Neural crest cell (in vitro differentiated cells): ENCODE measurements around the gene HBE1. TPM values are rescaled to one million over a fixed set of nuclear protein-coding genes. Genes with fewer than 3 reads are reported as not detected.

ENCODE experiments used
- DNase-seq: peaks from one replicate; pipeline ENCODE4 v3.0.0; 2021; ENCODE audit warnings: low read depth, mixed read lengths, low spot score
- H3K27ac Mint-ChIP-seq: one replicate; pipeline ENCODE4 v1.8.0; 2021; ENCODE audit warnings: mild to moderate bottlenecking, mixed read lengths; ENCODE audit not compliant: unreplicated experiment
- H3K27me3 Mint-ChIP-seq: 2 replicates; pipeline ENCODE4 v1.8.0; 2021; ENCODE audit warnings: low read depth, mild to moderate bottlenecking, mixed read lengths
- H3K36me3 Mint-ChIP-seq: 2 replicates; pipeline ENCODE4 v1.8.0; 2021; ENCODE audit warnings: low read depth, mild to moderate bottlenecking, mixed read lengths
- H3K4me1 Mint-ChIP-seq: 2 replicates; pipeline ENCODE4 v1.8.0; 2021; ENCODE audit warnings: mixed read lengths
- H3K4me3 Mint-ChIP-seq: one replicate; pipeline ENCODE4 v1.8.0; 2021; ENCODE audit warnings: mild to moderate bottlenecking, mixed read lengths
- H3K9me3 Mint-ChIP-seq: 2 replicates; pipeline ENCODE4 v1.8.0; 2021; ENCODE audit warnings: mixed read lengths
- CTCF ChIP-seq: fragments of 200-600 bp; sonication (generic); conservative IDR thresholded peaks from 2 replicates; pipeline ENCODE4 v1.5.0; 2021; ENCODE audit warnings: antibody characterized with exemption, mild to moderate bottlenecking
- total RNA-seq: library from RNA; stranded (reverse); gene quantifications from 2 replicates; pipeline ENCODE4 v1.2.1, GENCODE V29; 2021

Gene HBE1
- total RNA-seq, 1 donor from 2014 or later, result 0.56 TPM

GRCh38 chr11:5283882-5284281 is 14.1 kb upstream of the HBE1 start:
- no peak for TF ChIP-seq CTCF
- Mint-ChIP-seq H3K27ac (no peak overlapping the region), H3K36me3 (no peaks in the 10 kb centered on the region), H3K27me3 (no peaks in the 10 kb centered on the region), H3K9me3 (no peaks in the 10 kb centered on the region), H3K4me1 (peaks cover 4% of the 10 kb centered on the region), H3K4me3 (no peak overlapping the region)
- DNase-seq, result no peak

- no peak for TF ChIP-seq CTCF
- no peaks in the 10 kb centered on the region for H3K36me3 Mint-ChIP-seq
- no peak overlapping the region for H3K27ac Mint-ChIP-seq
- no peak for DNase-seq
- H3K4me1 Mint-ChIP-seq, result peaks cover 4% of the 10 kb centered on the region
- no peaks in the 10 kb centered on the region for H3K9me3 Mint-ChIP-seq
- H3K27me3 Mint-ChIP-seq, result no peaks in the 10 kb centered on the region
- H3K4me3 Mint-ChIP-seq, result no peak overlapping the region
Observed at GRCh38 chr11:5283086-5283485, 13.3 kb upstream of the HBE1 start.

DNA sequence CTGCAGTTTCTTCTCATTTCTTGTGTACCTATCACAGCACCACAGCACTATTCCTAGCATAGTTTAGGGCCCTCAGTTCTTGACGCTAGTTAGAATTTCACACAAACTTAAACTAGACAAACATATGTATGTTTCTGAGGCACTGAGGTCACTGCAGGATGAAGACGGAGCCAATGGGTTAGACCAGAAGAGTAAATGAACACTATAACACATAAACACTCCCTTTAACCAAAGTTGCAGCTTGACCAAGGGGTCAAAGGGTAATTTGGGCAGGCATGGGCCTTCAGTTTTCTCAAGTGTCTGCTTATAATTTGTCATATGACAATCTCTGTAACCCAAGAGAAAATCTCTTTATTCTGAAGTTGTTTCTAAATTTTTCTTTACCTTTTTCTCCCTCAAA is 12.9 kb upstream of the HBE1 start:
- no peak overlapping the region for H3K27ac Mint-ChIP-seq
- no peaks in the 10 kb centered on the region for H3K9me3 Mint-ChIP-seq
- no peaks in the 10 kb centered on the region for H3K27me3 Mint-ChIP-seq
- no peak overlapping the region for H3K4me3 Mint-ChIP-seq
- peaks cover 4% of the 10 kb centered on the region for H3K4me1 Mint-ChIP-seq
- DNase-seq, result no peak
- TF ChIP-seq CTCF, result no peak
- H3K36me3 Mint-ChIP-seq, result no peaks in the 10 kb centered on the region

GRCh38 chr11:5281596-5281995 is 11.9 kb upstream of the HBE1 start:
- Mint-ChIP-seq H3K27ac (no peak overlapping the region), H3K9me3 (no peaks in the 10 kb centered on the region), H3K27me3 (no peaks in the 10 kb centered on the region), H3K4me1 (peaks cover 4% of the 10 kb centered on the region), H3K4me3 (no peak overlapping the region), H3K36me3 (no peaks in the 10 kb centered on the region)
- no peak for DNase-seq
- no peak for TF ChIP-seq CTCF

- DNase-seq, result no peak
Observed at GRCh38 chr11:5280582-5281102, 10.9 kb upstream of the HBE1 start.

More at GRCh38 chr11:5280582-5281102, 10.9 kb upstream of the HBE1 start:
- Mint-ChIP-seq H3K36me3 (no peaks in the 10 kb centered on the region), H3K27ac (no peak overlapping the region), H3K27me3 (no peaks in the 10 kb centered on the region), H3K9me3 (no peaks in the 10 kb centered on the region), H3K4me1 (peaks cover 4% of the 10 kb centered on the region), H3K4me3 (no peak overlapping the region)
- TF ChIP-seq CTCF, result no peak
